ENCODE measurements around the gene LMLN.

DNA sequence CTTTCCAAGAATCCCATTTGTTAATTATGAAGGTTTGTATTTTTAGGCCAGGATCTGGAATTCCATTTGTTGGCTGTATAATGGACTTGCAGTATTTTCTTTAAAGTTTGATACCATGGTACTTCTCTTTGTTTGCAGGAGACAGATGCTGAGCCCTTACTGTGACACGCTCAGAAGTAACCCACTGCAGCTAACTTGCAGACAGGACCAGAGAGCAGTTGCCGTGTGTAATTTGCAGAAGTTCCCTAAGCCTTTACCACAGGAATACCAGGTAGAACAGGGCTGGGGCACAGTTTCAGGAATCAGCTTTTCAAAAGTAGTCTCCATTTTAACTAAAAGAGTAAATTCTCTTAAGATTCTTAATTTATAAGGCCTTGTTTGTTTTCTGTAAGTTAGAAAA is 59.1 kb downstream of the LMLN start:
- TF ChIP-seq, protein P1, sequence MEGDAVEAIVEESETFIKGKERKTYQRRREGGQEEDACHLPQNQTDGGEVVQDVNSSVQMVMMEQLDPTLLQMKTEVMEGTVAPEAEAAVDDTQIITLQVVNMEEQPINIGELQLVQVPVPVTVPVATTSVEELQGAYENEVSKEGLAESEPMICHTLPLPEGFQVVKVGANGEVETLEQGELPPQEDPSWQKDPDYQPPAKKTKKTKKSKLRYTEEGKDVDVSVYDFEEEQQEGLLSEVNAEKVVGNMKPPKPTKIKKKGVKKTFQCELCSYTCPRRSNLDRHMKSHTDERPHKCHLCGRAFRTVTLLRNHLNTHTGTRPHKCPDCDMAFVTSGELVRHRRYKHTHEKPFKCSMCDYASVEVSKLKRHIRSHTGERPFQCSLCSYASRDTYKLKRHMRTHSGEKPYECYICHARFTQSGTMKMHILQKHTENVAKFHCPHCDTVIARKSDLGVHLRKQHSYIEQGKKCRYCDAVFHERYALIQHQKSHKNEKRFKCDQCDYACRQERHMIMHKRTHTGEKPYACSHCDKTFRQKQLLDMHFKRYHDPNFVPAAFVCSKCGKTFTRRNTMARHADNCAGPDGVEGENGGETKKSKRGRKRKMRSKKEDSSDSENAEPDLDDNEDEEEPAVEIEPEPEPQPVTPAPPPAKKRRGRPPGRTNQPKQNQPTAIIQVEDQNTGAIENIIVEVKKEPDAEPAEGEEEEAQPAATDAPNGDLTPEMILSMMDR (IDR thresholded peaks at IDR 0.05), result no peak
- TF ChIP-seq POLR2A (IDR thresholded peaks at IDR 0.05) (no peak), POLR2AphosphoS5 (IDR thresholded peaks at IDR 0.05; ENCODE audit: insufficient read depth in 1 of 2, low read depth in 1 of 2) (no peak)
